Lower lobe of right lung (tissue), 2 donors: Measurements from ENCODE around the gene USP49. TPM values are rescaled to one million over a fixed set of nuclear protein-coding genes. Genes with fewer than 3 reads are reported as not detected.

ENCODE experiments used
- ATAC-seq, 2 donors: fragments of 200-7000 bp; cut with Tn5 transposase; one replicate each; pipeline ENCODE4 v1.9.1; 2020 to 2022; ENCODE audit warnings: mild to moderate bottlenecking in 2 of 2, moderate library complexity in 2 of 2
- DNase-seq: peaks from one replicate; pipeline ENCODE4 v3.0.0-alpha.2; 2020
- H3K27ac ChIP-seq: fragments of 200-600 bp; one replicate; pipeline ENCODE4 v1.8.0; 2022
- H3K27me3 ChIP-seq: fragments of 200-600 bp; one replicate; pipeline ENCODE4 v1.8.0; 2022; ENCODE audit warnings: low read depth
- H3K36me3 ChIP-seq: fragments of 200-600 bp; one replicate; pipeline ENCODE4 v1.8.0; 2022; ENCODE audit warnings: mild to moderate bottlenecking
- H3K4me1 ChIP-seq: fragments of 200-600 bp; one replicate; pipeline ENCODE4 v1.8.0; 2022
- H3K4me3 ChIP-seq: fragments of 200-600 bp; one replicate; pipeline ENCODE4 v1.8.0; 2022; ENCODE audit warnings: mild to moderate bottlenecking
- H3K9me3 ChIP-seq: fragments of 200-600 bp; one replicate; pipeline ENCODE4 v1.8.0; 2022
- CTCF ChIP-seq: fragments of 200-600 bp; IDR thresholded peaks from one replicate; pipeline ENCODE4 v1.8.0; 2022; ENCODE audit warnings: antibody characterized with exemption, mild to moderate bottlenecking
- intact Hi-C: fragments of 100-400 bp; cut with DNase I; formaldehyde crosslinking; loops from one replicate; pipeline ENCODE4 v1.11.0; 2022
- total RNA-seq: library from RNA; stranded (reverse); fragmentation: NEBNext Ultra II Directional; extraction: Animal tissue kit (Norgen Biotek cat#: 25700); gene quantifications from one replicate; pipeline ENCODE4 v1.2.1, GENCODE V29; 2021
- donor health status: DM: no; HTN: yes; CAD: no; lungs with severe emphysema.

The USP49 gene
- total RNA-seq, 1 donor from 2014 or later, result 3.9 TPM

GRCh38 chr6:41920921-41921711 lies 25.9 kb upstream of the USP49 start, which contains the start of the genes BYSL and MED20:
TSS of gene BYSL (plus strand) at chr6:41921499. CDS start at chr6:41921563, 64 bp downstream.
TSS of gene MED20 (minus strand) at chr6:41921139. CDS start at chr6:41921018, 121 bp downstream.
- ATAC-seq (peak; percentile 97 to 99), DNase-seq (peak; percentile 93)
- H3K36me3 ChIP-seq, result peaks cover 10% of the 10 kb centered on the region
- no peaks in the 10 kb centered on the region for H3K9me3 ChIP-seq
- peaks cover 34% of the 10 kb centered on the region for H3K4me1 ChIP-seq
- peak within 1 kb of the TSS; percentile 73 for H3K4me3 ChIP-seq
- H3K27me3 ChIP-seq, result no peaks in the 10 kb centered on the region
- intact Hi-C loops, result no loop called here
- TF ChIP-seq CTCF, result peak; percentile 99
- H3K27ac ChIP-seq, result peak within 1 kb of the TSS; percentile 97

- Histone ChIP-seq H3K36me3 (peaks cover 43% of the 10 kb centered on the region), H3K27me3 (no peaks in the 10 kb centered on the region), H3K9me3 (no peaks in the 10 kb centered on the region), H3K4me1 (peaks cover 22% of the 10 kb centered on the region), H3K4me3 (no peak overlapping the region), H3K27ac (no peak overlapping the region)
- TF ChIP-seq CTCF, result no peak
- no peak for ATAC-seq
- DNase-seq, result no peak
- intact Hi-C loops, result no loop called here
Observed at GRCh38 chr6:41917528-41917927, 22.4 kb upstream of the USP49 start.

GRCh38 chr6:41914869-41915530 lies 19.8 kb upstream of the USP49 start:
- ATAC-seq (no peak), DNase-seq (no peak)
- Histone ChIP-seq H3K9me3 (no peaks in the 10 kb centered on the region), H3K27ac (no peak overlapping the region), H3K27me3 (no peaks in the 10 kb centered on the region), H3K4me1 (peaks cover 10% of the 10 kb centered on the region), H3K4me3 (no peak overlapping the region), H3K36me3 (peaks cover 54% of the 10 kb centered on the region)
- no peak for TF ChIP-seq CTCF
- intact Hi-C loops, result no loop called here

GRCh38 chr6:41914343-41914742 lies 19.2 kb upstream of the USP49 start:
- no peaks in the 10 kb centered on the region for H3K27me3 ChIP-seq
- no peak for DNase-seq
- intact Hi-C loops, result no loop called here
- H3K36me3 ChIP-seq, result peaks cover 57% of the 10 kb centered on the region
- peaks cover 3% of the 10 kb centered on the region for H3K4me1 ChIP-seq
- no peaks in the 10 kb centered on the region for H3K9me3 ChIP-seq
- ATAC-seq, result no peak
- no peak for TF ChIP-seq CTCF
- no peak overlapping the region for H3K4me3 ChIP-seq
- H3K27ac ChIP-seq, result no peak overlapping the region

- DNase-seq (no peak), ATAC-seq (no peak)
- no peak overlapping the region for H3K27ac ChIP-seq
- no peaks in the 10 kb centered on the region for H3K9me3 ChIP-seq
- no peak overlapping the region for H3K4me3 ChIP-seq
- H3K4me1 ChIP-seq, result no peaks in the 10 kb centered on the region
- TF ChIP-seq CTCF, result no peak
- no peaks in the 10 kb centered on the region for H3K27me3 ChIP-seq
- H3K36me3 ChIP-seq, result peaks cover 82% of the 10 kb centered on the region
- intact Hi-C loops, result no loop called here
Observed at GRCh38 chr6:41909727-41910126, 14.6 kb upstream of the USP49 start.
